NCI-H345 treated with DMSO at 0.1 percent for 48 hours (cell line): ENCODE results near the gene ARHGEF10L.

Source experiments
- DNase-seq: peaks from one replicate; lab custom pipeline; 2025; ENCODE audit not compliant: unreplicated experiment; lab: John Stamatoyannopoulos, UW

Gene ARHGEF10L

GRCh38 chr1:17520473-17521319 lies 18.8 kb upstream of the ARHGEF10L start:
- DNase-seq = no peak

- no peak for DNase-seq
Measured at GRCh38 chr1:17521946-17522612, 17.4 kb upstream of the ARHGEF10L start.

- no peak for DNase-seq
Measured at GRCh38 chr1:17523321-17524041, 16.0 kb upstream of the ARHGEF10L start.

- DNase-seq = no peak
Measured at GRCh38 chr1:17524645-17525044, 14.9 kb upstream of the ARHGEF10L start.

GRCh38 chr1:17525996-17526686 lies 13.4 kb upstream of the ARHGEF10L start:
- DNase-seq = no peak

- no peak for DNase-seq
Measured at GRCh38 chr1:17527036-17527914, 12.2 kb upstream of the ARHGEF10L start.

- DNase-seq = no peak
Measured at GRCh38 chr1:17529381-17529780, 10.1 kb upstream of the ARHGEF10L start.

- DNase-seq = no peak
Measured at GRCh38 chr1:17531343-17531681, 8.2 kb upstream of the ARHGEF10L start.

GRCh38 chr1:17531682-17532487 lies 7.6 kb upstream of the ARHGEF10L start:
- DNase-seq = no peak

GRCh38 chr1:17533201-17533600 lies 6.3 kb upstream of the ARHGEF10L start:
- DNase-seq = no peak

GRCh38 chr1:17535300-17535936 lies 4.1 kb upstream of the ARHGEF10L start:
- DNase-seq = no peak

- no peak for DNase-seq
Measured at GRCh38 chr1:17538010-17538409, 1.5 kb upstream of the ARHGEF10L start.

- no peak for DNase-seq
Measured at GRCh38 chr1:17538428-17539117, 925 bp upstream of the ARHGEF10L start.

GRCh38 chr1:17539118-17539476 lies 401 bp upstream of the ARHGEF10L start:
- no peak for DNase-seq

- DNase-seq = peak; percentile 8
Measured at GRCh38 chr1:17540255-17541001, 930 bp downstream of the ARHGEF10L start.

GRCh38 chr1:17542645-17543044 lies 3.1 kb downstream of the ARHGEF10L start:
- no peak for DNase-seq

- no peak for DNase-seq
Measured at GRCh38 chr1:17544776-17545350, 5.4 kb downstream of the ARHGEF10L start.
